Left renal cortex interstitium (tissue), 4 donors: ENCODE data around the gene RUNDC3A. TPM values are rescaled to one million over a fixed set of nuclear protein-coding genes. Genes with fewer than 3 reads are reported as not detected.

Experiments
- DNase-seq, 4 donors: peaks; one replicate each; pipeline ENCODE4 v3.0.0-alpha.2; 2013; ENCODE audit warnings: low read depth in 4 of 4, low spot score in 2 of 4, missing footprints in 1 of 4
- polyA plus RNA-seq, 4 donors: library from polyadenylated mRNA; unstranded; fragments of 120-200 nt; gene quantifications; one replicate each; pipeline ENCODE4 v1.2.1, GENCODE V29; 2013; ENCODE audit not compliant: insufficient read length in 4 of 4

RUNDC3A gene
- polyA plus RNA-seq, result 1 to 10 TPM; 1.5 to 2.8 (median 1.7) TPM

DNA sequence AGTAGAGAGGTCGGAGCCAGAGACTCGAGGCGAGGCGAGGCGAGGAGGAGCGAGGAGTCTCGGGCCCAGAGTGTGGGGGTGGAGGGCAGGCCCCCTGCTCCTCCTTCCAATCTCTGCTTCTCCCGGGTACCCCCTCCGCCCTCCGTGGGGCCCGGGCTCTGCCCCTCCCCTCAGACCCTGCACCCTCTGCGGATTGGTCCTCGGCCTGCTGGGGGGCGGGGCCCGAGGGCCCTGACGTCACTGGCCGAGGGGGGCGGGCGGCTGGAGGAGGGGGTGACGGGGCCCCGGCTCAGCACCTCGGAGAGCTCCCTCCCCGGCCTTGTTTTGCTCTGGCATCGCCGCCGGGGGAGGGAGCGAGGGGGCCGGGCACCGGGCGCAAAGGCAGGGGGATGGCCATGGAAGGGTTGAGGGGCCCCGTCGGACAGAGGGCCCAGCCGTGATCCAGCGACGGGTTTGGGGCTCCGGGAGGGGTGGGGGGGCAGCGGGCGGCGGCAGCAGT, at the start of gene RUNDC3A:
RUNDC3A (plus strand) TSS at position 282 of the 499 bp plus-strand sequence. CDS start 232 bp downstream, outside the sequence.
- peak in 3 of 4 donors; percentile 78 to 86 (median 81) for DNase-seq

DNA sequence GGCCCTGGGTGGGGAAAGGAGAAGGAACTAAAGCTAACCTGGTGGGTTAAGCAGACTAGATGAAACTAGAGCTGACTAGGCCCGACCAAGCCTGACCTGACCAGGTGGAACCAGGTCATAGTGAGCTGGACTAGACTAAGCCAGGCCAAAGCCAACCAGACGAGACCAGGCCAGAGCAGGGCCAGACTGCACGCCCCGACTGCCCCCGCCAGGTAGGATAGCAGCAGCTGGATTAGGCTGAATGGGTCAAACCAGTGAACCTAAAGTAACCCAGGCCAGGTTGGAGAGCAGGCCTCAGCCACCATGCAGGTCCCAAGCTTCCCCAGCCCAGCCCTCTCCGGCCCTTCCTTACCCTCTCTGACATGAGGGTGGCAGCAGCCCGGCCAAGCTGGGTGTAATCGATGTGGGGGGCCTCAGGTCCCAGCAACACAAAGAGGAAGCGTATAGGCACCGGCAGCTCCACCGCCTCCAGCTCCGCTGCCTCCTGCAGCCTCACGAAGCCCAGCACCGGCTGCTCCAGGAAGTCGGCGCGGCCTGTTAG, 49.5 kb upstream of the RUNDC3A start:
- no peak for DNase-seq

DNA sequence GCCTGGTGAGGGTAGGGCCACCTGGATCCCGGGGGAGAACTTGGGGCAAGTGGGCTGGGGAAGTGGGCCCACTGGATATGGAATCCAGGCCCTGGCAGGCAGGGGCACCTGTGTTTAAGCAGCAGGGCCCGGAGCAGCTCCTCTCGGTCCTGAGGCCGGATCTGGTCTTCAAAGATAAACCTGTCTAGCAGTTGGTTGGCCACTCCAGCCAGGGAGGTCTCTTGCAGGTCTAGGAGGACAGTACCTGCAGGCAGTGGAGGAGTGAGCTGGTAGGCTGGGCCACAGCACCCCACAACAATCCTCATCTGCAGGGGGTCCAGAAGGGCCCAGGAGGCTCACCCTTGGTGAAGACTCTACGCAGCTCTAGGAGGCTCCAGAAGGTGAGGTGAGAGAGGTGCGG, 48.1 kb upstream of the RUNDC3A start:
- no peak for DNase-seq

DNA sequence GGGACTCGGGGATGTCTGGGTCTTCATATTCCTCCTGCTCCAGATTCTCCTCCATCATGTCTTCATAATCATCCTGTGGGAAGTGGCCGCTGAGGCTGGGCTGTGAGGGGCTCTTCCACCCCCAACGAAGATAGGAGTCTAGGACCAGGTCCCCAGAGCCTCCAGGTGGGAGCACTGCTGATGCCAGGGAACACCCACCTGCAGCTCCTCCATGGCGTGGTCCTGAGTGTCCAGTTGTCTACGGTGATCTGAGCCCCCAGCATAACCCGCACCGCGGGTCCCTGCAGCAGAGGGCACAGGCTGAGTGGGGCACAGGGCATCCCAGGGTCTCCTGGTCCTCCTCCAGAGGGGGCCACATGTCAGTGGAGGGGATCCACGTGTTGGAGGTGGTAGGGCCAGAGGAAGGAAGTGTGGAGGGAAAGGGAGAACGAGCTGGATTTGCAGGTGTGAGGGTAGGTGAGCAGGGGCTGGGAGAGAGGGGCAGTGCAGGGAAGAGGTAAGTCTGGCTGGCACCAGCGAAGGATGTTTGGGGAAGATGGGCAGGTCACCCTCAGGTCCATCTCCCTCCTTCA, 45.7 kb upstream of the RUNDC3A start:
- DNase-seq, result no peak

DNA sequence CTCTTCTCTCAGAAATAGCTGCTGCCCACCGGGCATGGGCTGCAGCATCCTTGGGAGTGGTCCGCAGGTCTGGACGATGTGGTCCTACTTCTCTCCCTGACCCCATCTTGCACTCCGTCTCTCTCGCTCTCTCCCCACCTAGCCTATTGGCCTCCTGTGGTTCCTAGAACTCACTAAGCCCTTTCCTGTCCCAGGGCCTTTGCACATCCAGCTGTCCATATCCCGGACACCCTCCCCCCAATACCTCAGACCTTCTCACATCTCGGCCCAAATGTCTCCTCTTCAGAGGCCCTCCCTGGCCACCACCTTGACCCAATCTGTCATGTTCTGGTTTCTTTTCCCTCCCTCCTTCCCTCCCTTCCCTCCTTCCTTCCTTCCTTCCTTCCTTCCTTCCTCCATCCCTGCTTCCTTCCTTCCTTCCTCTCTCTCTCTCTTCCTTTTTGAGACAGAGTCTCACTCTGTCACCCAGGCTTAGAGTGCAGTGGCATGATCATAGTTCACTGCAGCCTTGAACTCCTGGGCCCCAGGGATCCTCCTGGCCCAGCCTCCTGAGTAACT, 45.0 kb upstream of the RUNDC3A start:
- no peak for DNase-seq

DNA sequence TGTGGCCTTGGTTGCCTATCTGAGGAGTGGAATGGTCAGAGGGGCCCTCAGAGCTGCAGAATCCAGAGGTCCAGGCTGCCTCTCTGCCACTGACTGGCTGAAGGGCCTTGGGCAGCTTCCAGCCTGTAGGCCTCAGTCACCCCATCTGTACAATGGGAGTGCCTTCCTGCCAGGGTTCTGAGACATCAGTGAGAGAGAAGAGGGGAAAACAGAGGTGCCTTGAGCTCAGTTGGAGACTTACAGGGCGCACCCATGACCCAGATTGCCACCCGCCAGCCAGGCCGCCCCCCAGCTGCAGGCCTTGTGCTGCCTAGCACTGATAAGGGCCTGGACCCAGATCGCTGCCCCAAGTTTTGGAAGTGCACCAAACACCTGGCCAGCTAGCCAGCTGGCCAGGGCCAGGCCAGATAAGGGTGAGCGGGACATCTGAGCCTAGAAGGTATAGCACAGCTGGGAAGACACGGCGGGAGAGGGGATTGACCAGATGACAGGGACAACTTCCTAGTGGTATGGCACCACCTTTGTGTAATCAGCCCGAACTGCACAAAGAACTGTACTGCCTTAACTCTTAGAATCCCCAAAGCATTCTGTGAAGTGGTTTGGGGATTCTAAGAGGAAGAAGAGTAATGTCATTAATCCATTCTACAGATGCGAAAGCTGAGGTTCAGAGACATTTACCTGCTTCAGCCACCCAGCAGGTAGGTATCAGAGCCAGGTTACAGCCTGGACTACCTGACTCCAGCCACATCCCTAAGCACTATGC, 41.8 kb upstream of the RUNDC3A start:
- DNase-seq, result no peak

DNA sequence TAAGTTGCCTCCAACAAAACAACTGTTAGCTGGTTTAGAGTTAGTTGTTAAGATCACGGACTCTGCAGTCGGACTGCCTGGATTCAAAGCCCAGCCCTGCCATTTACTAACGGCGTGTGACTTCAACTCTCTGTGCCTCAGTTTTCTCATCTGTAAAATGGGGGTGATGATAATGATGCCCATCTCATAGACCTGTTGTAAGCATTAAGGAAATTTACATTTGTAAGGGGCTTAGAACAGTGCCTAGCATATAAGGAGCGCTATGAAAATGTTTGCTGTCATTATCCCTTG, 41.3 kb upstream of the RUNDC3A start:
- DNase-seq, result no peak

DNA sequence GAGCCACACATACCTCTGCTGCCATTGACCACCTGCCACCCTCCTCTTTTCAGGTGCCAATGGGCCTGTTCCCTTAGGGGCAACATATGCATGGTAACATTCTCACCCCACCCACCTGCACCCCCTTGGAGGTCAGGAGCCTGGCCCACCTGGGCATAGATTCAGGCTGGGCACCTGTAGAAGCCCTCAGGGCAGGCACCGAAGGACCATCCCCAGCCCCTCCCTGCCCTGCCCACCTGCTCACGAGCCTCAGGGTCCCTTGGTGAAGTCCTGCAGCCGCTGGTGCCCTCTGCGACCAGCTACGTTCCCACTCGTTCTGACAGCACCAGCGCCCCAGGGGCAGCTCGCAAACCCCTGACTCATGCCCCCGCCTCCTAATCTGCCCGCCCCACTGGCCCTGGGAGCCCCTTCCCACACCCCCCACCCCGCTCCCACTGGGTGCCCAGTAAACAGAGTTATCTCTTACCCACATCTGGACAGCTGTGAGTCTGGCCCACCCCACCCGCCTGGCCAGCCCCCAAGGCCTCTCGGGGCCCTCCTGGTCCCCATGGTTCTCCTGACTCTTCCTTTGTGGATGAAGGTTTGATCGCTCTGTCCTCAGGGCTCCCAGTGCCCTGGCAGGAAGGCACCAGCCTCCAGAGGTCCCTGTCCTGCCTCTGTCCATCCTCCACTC, 40.4 kb upstream of the RUNDC3A start, which contains the start of gene SLC4A1:
SLC4A1 (minus strand) TSS at position 318 of the 673 bp plus-strand sequence. CDS start 5,269 bp downstream, outside the sequence.
- DNase-seq, result no peak

DNA sequence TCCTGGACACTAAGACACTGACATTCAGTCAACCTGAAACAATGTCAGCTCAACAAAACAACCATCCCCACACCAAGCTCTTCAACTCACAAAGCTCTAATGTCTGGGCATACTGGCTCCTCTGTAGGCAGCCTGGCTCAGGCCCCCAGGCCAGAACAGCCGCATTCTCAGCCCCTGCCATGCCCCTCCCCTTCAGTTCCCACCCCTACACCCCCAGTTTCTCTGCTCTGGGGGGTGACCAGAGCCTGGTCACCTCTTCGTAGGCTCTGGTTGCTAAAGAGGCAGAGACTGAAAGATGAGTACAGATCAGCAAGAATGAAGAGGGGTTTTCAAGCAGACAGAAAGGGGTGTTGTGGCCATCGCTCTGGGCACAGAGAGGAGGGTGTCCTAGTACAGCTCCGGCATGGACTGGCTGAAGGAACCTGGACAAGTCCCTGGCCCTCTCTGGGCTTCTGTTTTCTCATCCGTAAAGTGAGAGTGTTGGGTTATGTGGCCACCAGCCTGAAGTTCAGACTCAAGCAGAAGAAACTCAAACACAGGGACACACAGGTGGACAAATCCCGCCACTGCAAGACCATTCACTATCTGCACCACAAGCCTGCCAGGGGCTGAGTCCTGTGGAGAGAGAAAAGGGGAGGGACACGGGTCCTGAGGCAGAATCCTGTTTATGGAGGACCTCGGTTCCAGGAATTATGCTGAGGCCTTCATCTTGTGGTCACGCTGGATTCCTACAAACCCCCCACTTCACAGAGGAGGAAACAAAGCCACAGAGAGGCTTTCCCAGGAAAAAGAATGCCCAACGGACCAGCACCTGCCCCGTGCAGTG, 39.5 kb upstream of the RUNDC3A start:
- DNase-seq, result no peak

DNA sequence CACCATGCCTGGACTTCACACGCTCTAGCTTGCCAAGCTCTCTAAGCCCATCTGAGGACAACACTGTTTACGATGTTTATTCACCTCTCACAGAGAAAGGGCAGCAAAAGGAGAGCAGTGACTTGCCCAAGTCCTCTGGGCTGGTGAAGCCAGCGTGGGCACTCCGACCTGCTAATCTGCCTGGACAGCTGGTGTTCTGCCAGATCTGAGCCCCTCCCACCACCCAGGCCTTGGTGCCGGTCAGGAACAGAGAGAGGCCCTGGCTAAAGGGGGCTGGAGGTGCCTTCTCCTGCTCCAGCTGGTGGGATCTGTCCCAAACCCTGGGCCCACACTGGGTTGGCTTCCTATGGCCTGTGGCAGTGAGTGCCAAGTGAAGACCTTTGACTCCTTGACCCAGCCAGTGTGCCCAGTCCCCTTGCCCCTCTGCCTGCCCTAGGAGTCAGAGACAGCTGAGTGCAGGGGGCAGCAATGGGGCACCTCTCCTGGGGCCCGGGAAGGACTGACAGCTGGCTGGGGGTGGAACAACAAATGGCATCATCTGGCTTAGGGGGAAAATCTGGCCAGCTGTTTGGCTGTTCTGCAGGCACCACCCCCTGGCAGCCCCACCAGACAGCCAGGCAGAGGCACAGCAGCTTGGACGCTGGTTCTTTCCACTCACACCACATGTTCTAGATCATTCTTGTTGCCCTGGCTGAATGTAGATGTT, 38.7 kb upstream of the RUNDC3A start:
- no peak for DNase-seq

DNA sequence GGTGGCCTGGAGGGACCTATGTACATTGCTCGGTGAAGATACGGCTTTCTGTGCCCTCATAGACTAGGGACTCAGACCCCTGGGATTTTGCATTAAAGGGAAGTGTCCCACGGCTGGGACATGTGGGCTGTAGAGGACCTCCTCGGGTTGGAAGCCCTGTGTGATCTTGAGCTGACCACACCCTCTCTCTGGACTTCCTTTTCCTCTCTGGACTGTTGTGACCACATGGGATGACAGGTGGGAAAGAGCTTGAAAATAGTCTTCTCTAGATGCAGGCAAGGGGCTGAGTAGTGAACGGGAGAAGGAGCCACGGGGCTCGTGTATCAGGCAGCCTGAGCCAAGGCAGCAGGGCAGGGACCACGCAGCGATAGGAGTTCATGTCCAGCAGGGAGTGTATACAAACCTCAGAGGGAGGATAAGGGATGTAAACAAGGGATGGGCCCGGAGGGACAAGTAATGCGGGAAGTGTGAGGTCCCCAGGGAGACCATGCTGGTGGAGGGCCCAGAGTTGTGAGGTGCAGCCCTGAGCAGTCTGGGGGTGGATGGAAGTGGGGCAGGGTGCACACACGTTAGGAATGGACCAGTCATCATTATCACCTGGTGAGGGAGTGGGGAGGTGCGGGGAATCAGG, 36.0 kb upstream of the RUNDC3A start:
- DNase-seq, result no peak

DNA sequence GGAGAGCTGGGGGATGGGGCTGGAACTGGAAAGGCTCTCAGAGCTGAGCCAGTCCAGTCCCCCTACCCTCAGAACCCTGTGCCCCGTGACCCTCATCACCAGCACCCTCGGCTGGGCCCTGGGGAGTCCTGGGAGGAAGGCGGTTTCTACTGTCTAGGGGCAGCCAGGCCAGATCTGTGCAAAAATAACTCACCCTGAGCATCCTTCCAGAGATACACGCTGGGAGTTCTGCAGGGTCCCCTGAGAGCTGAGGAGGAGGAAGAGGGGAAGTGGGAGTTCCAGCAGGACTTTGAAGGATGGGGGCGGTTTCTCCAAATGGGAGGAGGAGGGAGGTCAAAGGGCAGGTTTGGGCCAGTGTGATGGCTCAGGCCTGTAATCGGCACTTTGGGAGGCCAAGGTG, 35.4 kb upstream of the RUNDC3A start:
- no peak for DNase-seq

DNA sequence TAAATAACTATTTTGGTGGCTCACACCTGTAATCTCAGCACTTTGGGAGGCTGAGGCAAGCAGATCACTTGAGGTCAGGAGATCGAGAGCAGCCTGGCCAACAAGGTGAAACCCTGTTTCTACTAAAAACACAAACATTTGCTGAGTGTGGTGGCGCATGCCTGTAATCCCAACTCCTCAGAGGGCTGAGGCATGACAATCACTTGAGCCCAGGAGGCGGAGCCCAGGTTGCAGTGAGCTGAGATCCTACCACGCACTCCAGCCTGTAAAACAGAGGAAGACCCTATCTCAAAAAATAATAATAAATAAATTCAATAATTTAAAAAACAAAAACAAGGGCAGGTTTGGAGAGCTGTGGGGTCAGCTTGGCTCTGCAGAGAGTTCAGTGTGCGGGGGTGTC, 34.8 kb upstream of the RUNDC3A start:
- no peak for DNase-seq

DNA sequence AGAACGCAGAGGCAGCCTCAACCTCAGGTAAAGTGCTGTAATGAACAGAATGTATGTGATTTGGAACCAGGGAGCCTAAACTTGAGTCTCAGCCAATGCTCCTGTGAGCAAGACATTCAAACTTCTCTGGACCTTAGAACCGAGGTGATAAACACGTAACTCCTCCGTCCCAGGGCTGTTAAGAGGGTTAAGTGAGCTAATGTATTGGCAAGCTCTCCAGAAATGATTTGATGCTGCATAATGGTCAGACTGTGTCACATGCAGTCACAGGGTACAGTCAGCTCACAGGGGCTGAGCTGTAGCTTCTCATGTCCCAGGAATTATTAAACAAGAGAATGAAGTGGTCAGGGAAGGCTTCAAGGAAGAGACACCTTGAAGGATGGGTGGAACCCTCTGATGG, 30.4 kb upstream of the RUNDC3A start:
- no peak for DNase-seq

DNA sequence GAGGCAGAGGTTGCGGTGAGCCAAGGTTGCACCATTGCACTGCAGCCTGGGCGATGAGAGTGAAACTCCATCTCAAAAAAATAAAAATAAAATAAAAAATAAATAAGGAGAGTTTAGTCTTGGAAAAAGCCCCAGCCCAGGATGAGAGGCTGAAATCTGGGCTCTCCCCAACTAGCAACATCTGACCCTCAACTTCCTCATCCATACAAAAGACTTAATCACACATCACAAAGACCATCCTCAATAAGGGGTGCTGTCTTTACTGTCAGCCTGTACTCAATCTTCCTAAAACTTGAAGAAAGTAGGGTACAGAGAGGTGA, 29.1 kb upstream of the RUNDC3A start:
- no peak for DNase-seq

DNA sequence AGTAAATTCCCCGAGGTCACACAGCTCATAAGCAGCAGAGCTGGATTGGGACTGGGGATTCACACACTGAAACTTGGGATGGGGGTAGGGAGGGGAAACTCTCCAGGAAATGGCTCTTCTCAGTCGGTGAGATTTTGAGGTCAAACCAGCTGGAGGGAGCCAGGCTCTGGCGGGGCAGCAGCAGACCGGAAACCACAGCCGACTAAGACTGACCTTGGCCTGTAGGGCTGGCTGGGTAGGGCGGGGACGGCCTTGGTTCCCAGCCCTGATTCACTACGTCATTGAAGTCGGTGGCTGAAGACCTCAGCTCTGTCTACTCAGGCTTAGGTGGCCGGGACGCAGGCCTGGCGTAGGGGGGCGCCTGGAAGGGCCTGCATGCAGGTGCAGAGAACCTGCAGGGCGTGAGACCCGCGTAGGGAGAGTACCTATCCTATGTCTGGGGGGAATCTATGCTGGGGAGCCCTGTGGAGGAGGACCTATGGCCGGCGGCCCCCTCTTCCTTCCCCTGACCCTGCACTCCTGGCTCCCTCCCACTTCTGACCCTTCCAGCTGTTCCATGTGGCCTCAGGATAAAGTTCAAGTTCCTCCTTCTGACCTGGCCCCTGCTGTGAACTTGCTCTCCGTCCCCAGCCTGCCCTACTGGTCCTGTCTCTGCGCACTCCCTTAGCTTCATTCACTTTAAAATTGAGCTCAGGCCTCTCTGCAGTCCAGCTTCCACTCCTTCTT, 28.6 kb upstream of the RUNDC3A start:
- no peak for DNase-seq

DNA sequence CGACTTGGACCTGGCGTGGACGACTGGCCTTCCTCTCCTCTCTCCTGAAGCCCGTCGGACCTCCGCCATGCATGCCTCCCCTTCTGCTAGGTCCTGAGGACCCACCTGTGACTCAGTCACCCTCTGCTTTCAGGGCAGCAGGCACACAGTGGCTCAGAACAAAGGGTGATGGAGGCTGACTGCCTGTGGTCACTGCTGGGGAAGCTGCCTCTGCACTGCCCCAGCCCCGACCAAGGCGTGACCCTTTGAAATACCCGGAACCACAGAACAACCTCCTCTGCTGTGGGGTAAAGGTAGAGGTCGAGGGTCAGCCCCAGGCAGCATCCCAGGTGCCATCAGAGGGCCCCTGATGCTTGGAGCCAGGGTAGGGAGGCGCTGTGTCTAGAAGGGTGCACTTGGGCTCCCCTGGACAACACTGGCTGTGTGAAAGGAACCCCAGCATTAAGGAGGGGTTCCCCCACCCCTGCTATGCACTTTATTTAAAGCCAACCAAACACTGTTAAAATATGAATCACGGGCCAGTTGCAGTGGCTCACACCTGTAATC, 27.9 kb upstream of the RUNDC3A start:
- no peak for DNase-seq

DNA sequence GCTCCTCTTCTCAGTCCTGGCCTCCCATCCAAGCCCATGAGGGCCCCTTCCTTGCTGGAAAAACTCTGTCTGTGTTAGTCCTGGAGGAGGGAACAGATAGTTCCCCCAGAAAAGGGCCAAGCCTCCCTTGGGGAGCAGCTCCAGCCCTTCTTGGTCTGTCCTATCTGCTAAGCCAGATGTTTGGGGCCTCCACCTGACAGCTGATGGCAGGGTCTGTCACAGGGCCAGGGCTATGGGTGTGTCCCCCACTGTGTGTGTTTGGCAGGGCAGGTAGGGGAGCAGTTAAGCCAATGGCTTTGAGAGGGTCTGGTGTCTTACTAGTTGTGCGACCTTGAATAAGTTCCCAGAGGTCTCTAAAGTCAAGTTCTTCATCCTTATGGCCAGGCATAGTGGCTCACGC, 26.8 kb upstream of the RUNDC3A start:
- DNase-seq, result no peak
